BLaER1 (cell line): ENCODE data around the gene C16orf95.

Experiments
- H3K27ac ChIP-seq: shearing (Covaris generic); formaldehyde crosslinking; 2 replicates; pipeline ENCODE4 v1.8.1; 2022
- H3K27me3 ChIP-seq: shearing (Covaris generic); formaldehyde crosslinking; 2 replicates; pipeline ENCODE4 v1.8.1; 2022
- H3K36me3 ChIP-seq: shearing (Covaris generic); formaldehyde crosslinking; 2 replicates; pipeline ENCODE4 v1.8.1; 2022
- H3K4me1 ChIP-seq: shearing (Covaris generic); formaldehyde crosslinking; 2 replicates; pipeline ENCODE4 v1.8.1; 2022
- H3K4me2 ChIP-seq: shearing (Covaris generic); formaldehyde crosslinking; 2 replicates; pipeline ENCODE4 v1.8.1; 2022
- H3K4me3 ChIP-seq: shearing (Covaris generic); formaldehyde crosslinking; 2 replicates; pipeline ENCODE4 v1.8.1; 2022
- H3K9ac ChIP-seq: shearing (Covaris generic); formaldehyde crosslinking; 2 replicates; pipeline ENCODE4 v1.8.1; 2022
- H3K9me3 ChIP-seq: shearing (Covaris generic); formaldehyde crosslinking; 2 replicates; pipeline ENCODE4 v1.8.1; 2022
- H4K20me1 ChIP-seq: shearing (Covaris generic); formaldehyde crosslinking; 2 replicates; pipeline ENCODE4 v1.8.1; 2022
- Cebpa-rat ChIP-seq: shearing (Covaris generic); IDR thresholded peaks from 2 replicates; pipeline ENCODE4 v1.8.1; 2022

Gene C16orf95

GRCh38 chr16:87326151-87326571 lies 9.0 kb upstream of the C16orf95 start:
- Histone ChIP-seq H3K4me3 (no peak overlapping the region), H3K27me3 (no peaks in the 10 kb centered on the region; the same call in 1 of the 2 replicates), H3K27ac (no peak overlapping the region), H3K9me3 (no peaks in the 10 kb centered on the region), H3K9ac (no peak overlapping the region; the same call in 1 of the 2 replicates), H4K20me1 (peaks cover 85% of the 10 kb centered on the region), H3K36me3 (peaks cover 69% of the 10 kb centered on the region), H3K4me2 (no peak overlapping the region; the same call in 1 of the 2 replicates), H3K4me1 (peaks cover 21% of the 10 kb centered on the region)
- TF ChIP-seq Cebpa-rat: no peak

- H3K27me3 ChIP-seq: no peaks in the 10 kb centered on the region; the same call in 1 of the 2 replicates
- peak overlapping the region; percentile 65 for H3K9ac ChIP-seq
- H4K20me1 ChIP-seq: peaks cover 78% of the 10 kb centered on the region
- no peak overlapping the region for H3K4me3 ChIP-seq
- H3K4me1 ChIP-seq: peaks cover 21% of the 10 kb centered on the region
- H3K4me2 ChIP-seq: peak overlapping the region; percentile 73
- peaks cover 68% of the 10 kb centered on the region for H3K36me3 ChIP-seq
- H3K9me3 ChIP-seq: no peaks in the 10 kb centered on the region
- TF ChIP-seq Cebpa-rat: no peak
- peak overlapping the region; percentile 65 for H3K27ac ChIP-seq
These were observed 8.2 kb upstream of the C16orf95 start for GRCh38 chr16:87325423-87325858.

GRCh38 chr16:87324411-87325275 lies 7.5 kb upstream of the C16orf95 start:
- Histone ChIP-seq H4K20me1 (peaks cover 70% of the 10 kb centered on the region), H3K9ac (peak overlapping the region; percentile 65), H3K27me3 (no peaks in the 10 kb centered on the region; the same call in 1 of the 2 replicates), H3K4me1 (peaks cover 21% of the 10 kb centered on the region), H3K4me3 (no peak overlapping the region), H3K9me3 (no peaks in the 10 kb centered on the region), H3K36me3 (peaks cover 68% of the 10 kb centered on the region), H3K4me2 (peak overlapping the region; percentile 73), H3K27ac (peak overlapping the region; percentile 65)
- TF ChIP-seq Cebpa-rat: no peak

- no peak overlapping the region for H3K27ac ChIP-seq
- H3K36me3 ChIP-seq: peaks cover 68% of the 10 kb centered on the region
- H3K27me3 ChIP-seq: no peaks in the 10 kb centered on the region; the same call in 1 of the 2 replicates
- peaks cover 63% of the 10 kb centered on the region for H4K20me1 ChIP-seq
- no peaks in the 10 kb centered on the region for H3K9me3 ChIP-seq
- peak overlapping the region; percentile 73; the same call in 1 of the 2 replicates for H3K4me2 ChIP-seq
- no peak for TF ChIP-seq Cebpa-rat
- peaks cover 22% of the 10 kb centered on the region for H3K4me1 ChIP-seq
- H3K4me3 ChIP-seq: no peak overlapping the region
- H3K9ac ChIP-seq: no peak overlapping the region
These were observed 6.7 kb upstream of the C16orf95 start for GRCh38 chr16:87323727-87324410.

GRCh38 chr16:87322833-87323726 lies 5.9 kb upstream of the C16orf95 start:
- Histone ChIP-seq H3K4me3 (no peak overlapping the region), H3K27ac (no peak overlapping the region), H3K9me3 (no peaks in the 10 kb centered on the region), H3K4me2 (no peak overlapping the region), H4K20me1 (peaks cover 63% of the 10 kb centered on the region), H3K4me1 (peaks cover 30% of the 10 kb centered on the region), H3K36me3 (peaks cover 66% of the 10 kb centered on the region), H3K27me3 (no peaks in the 10 kb centered on the region; the same call in 1 of the 2 replicates), H3K9ac (no peak overlapping the region)
- no peak for TF ChIP-seq Cebpa-rat

GRCh38 chr16:87322360-87322759 lies 5.2 kb upstream of the C16orf95 start:
- H3K27me3 ChIP-seq: no peaks in the 10 kb centered on the region; the same call in 1 of the 2 replicates
- peaks cover 57% of the 10 kb centered on the region for H4K20me1 ChIP-seq
- no peak overlapping the region for H3K9ac ChIP-seq
- H3K4me2 ChIP-seq: no peak overlapping the region
- no peaks in the 10 kb centered on the region for H3K9me3 ChIP-seq
- peaks cover 32% of the 10 kb centered on the region for H3K4me1 ChIP-seq
- peaks cover 58% of the 10 kb centered on the region for H3K36me3 ChIP-seq
- H3K4me3 ChIP-seq: no peak overlapping the region
- TF ChIP-seq Cebpa-rat: no peak
- H3K27ac ChIP-seq: no peak overlapping the region

GRCh38 chr16:87321336-87322107 lies 4.3 kb upstream of the C16orf95 start:
- Histone ChIP-seq H3K36me3 (peaks cover 54% of the 10 kb centered on the region), H3K27me3 (no peaks in the 10 kb centered on the region; the same call in 1 of the 2 replicates), H4K20me1 (peaks cover 49% of the 10 kb centered on the region), H3K4me3 (no peak overlapping the region), H3K4me2 (no peak overlapping the region), H3K27ac (no peak overlapping the region), H3K9me3 (no peaks in the 10 kb centered on the region), H3K9ac (no peak overlapping the region), H3K4me1 (peaks cover 32% of the 10 kb centered on the region)
- no peak for TF ChIP-seq Cebpa-rat

GRCh38 chr16:87320510-87321227 lies 3.5 kb upstream of the C16orf95 start:
- Histone ChIP-seq H3K4me2 (no peak overlapping the region), H3K4me3 (no peak overlapping the region), H3K27ac (no peak overlapping the region), H4K20me1 (peaks cover 41% of the 10 kb centered on the region), H3K27me3 (no peaks in the 10 kb centered on the region; the same call in 1 of the 2 replicates), H3K9me3 (no peaks in the 10 kb centered on the region), H3K36me3 (peaks cover 54% of the 10 kb centered on the region), H3K4me1 (peaks cover 29% of the 10 kb centered on the region), H3K9ac (no peak overlapping the region)
- no peak for TF ChIP-seq Cebpa-rat
